ENCODE results near the gene PCP4. TPM values are rescaled to one million over a fixed set of nuclear protein-coding genes. Genes with fewer than 3 reads are reported as not detected.

PCP4 gene
- total and polyA plus RNA-seq, 2 experiments from 2014 or later = 2.5 TPM; not detected in 1

- H3K9me3 ChIP-seq (ENCODE audit: low read depth) = no peaks in the 10 kb centered on the region
- TF ChIP-seq CTCF (IDR thresholded peaks at IDR 0.05; ENCODE audit: low read depth, low read length) = no peak
- no peak overlapping the region for H3K4me3 ChIP-seq
- H3K36me3 ChIP-seq = no peaks in the 10 kb centered on the region
- no peak for DNase-seq (ENCODE audit: low read depth in 1 of 2, low spot score in 1 of 2)
- H3K4me1 ChIP-seq (ENCODE audit: low read depth) = peaks cover 11% of the 10 kb centered on the region
- no peak overlapping the region for H3K27ac ChIP-seq
- H3K27me3 ChIP-seq = no peaks in the 10 kb centered on the region
Measured at GRCh38 chr21:39958731-39959130, 91.5 kb downstream of the PCP4 start.

GRCh38 chr21:39961251-39961650, 94.0 kb downstream of the PCP4 start:
- Histone ChIP-seq H3K4me1 (ENCODE audit: low read depth) (peaks cover 11% of the 10 kb centered on the region), H3K27ac (no peak overlapping the region), H3K9me3 (ENCODE audit: low read depth) (no peaks in the 10 kb centered on the region), H3K4me3 (no peak overlapping the region), H3K27me3 (no peaks in the 10 kb centered on the region), H3K36me3 (no peaks in the 10 kb centered on the region)
- TF ChIP-seq CTCF (IDR thresholded peaks at IDR 0.05; ENCODE audit: low read depth, low read length) = no peak
- no peak for DNase-seq (ENCODE audit: low read depth in 1 of 2, low spot score in 1 of 2)

- Histone ChIP-seq H3K4me1 (ENCODE audit: low read depth) (no peaks in the 10 kb centered on the region), H3K9me3 (ENCODE audit: low read depth) (no peaks in the 10 kb centered on the region), H3K4me3 (no peak overlapping the region), H3K27ac (no peak overlapping the region), H3K36me3 (no peaks in the 10 kb centered on the region), H3K27me3 (no peaks in the 10 kb centered on the region)
- no peak for DNase-seq (ENCODE audit: low read depth in 1 of 2, low spot score in 1 of 2)
- no peak for TF ChIP-seq CTCF (IDR thresholded peaks at IDR 0.05; ENCODE audit: low read depth, low read length)
Measured at GRCh38 chr21:39965026-39965425, 97.8 kb downstream of the PCP4 start.

GRCh38 chr21:39966786-39967185, 99.5 kb downstream of the PCP4 start:
- no peaks in the 10 kb centered on the region for H3K36me3 ChIP-seq
- H3K27ac ChIP-seq = no peak overlapping the region
- H3K4me1 ChIP-seq (ENCODE audit: low read depth) = no peaks in the 10 kb centered on the region
- DNase-seq (ENCODE audit: low read depth in 1 of 2, low spot score in 1 of 2) = no peak
- no peaks in the 10 kb centered on the region for H3K9me3 ChIP-seq (ENCODE audit: low read depth)
- no peak overlapping the region for H3K4me3 ChIP-seq
- TF ChIP-seq CTCF (IDR thresholded peaks at IDR 0.05; ENCODE audit: low read depth, low read length) = no peak
- H3K27me3 ChIP-seq = no peaks in the 10 kb centered on the region

- DNase-seq (ENCODE audit: low read depth in 1 of 2, low spot score in 1 of 2) = no peak
- no peak overlapping the region for H3K27ac ChIP-seq
- H3K27me3 ChIP-seq = no peaks in the 10 kb centered on the region
- no peaks in the 10 kb centered on the region for H3K4me1 ChIP-seq (ENCODE audit: low read depth)
- no peaks in the 10 kb centered on the region for H3K9me3 ChIP-seq (ENCODE audit: low read depth)
- no peak for TF ChIP-seq CTCF (IDR thresholded peaks at IDR 0.05; ENCODE audit: low read depth, low read length)
- H3K36me3 ChIP-seq = no peaks in the 10 kb centered on the region
- H3K4me3 ChIP-seq = no peak overlapping the region
Measured at GRCh38 chr21:39968010-39968409, 100.8 kb downstream of the PCP4 start.

Data from cardiac muscle cell (in vitro differentiated cells and primary cell).